Heart left ventricle (tissue), 16 donors: ENCODE measurements around the gene ZBTB42. TPM values are rescaled to one million over a fixed set of nuclear protein-coding genes. Genes with fewer than 3 reads are reported as not detected.

Source experiments
- ATAC-seq, 4 donors: fragments of 200-7000 bp; cut with Tn5 transposase; one replicate each; pipeline ENCODE4 v1.9.1; 2020 to 2022; ENCODE audit warnings: moderate library complexity in 4 of 4, mild to moderate bottlenecking in 3 of 4, moderate number of reproducible peaks in 1 of 4
- DNase-seq, 5 donors: peaks; one replicate each; pipeline ENCODE4 v3.0.0-alpha.2; 2020
- H3K27ac ChIP-seq, 12 donors: fragments of 200-600 bp; sonication (generic) in 4 of 12; one replicate each; pipeline versions ENCODE4 v1.5.0 to v1.8.0; 2016 to 2022; ENCODE audit warnings: mild to moderate bottlenecking in 2 of 12
- H3K27me3 ChIP-seq, 9 donors: fragments of 200-600 bp; sonication (generic) in 2 of 9; one replicate each; pipeline versions ENCODE4 v1.5.1 to v1.8.0; 2016 to 2022; ENCODE audit warnings: mild to moderate bottlenecking in 3 of 9
- H3K36me3 ChIP-seq, 9 donors: fragments of 200-600 bp; sonication (generic) in 2 of 9; one replicate each; pipeline versions ENCODE4 v1.5.0 to v1.8.0; 2018 to 2022; ENCODE audit warnings: mild to moderate bottlenecking in 2 of 9
- H3K4me1 ChIP-seq, 12 donors: fragments of 200-600 bp; sonication (generic) in 4 of 12; one replicate each; pipeline versions ENCODE4 v1.5.0 to v1.8.0; 2016 to 2022; ENCODE audit warnings: mild to moderate bottlenecking in 3 of 12
- H3K4me3 ChIP-seq, 12 donors: fragments of 200-600 bp; sonication (generic) in 4 of 12; one replicate each; pipeline versions ENCODE4 v1.5.0 to v1.8.0; 2017 to 2022; ENCODE audit warnings: mild to moderate bottlenecking in 9 of 12, moderate library complexity in 4 of 12
- H3K9me3 ChIP-seq, 12 donors: fragments of 200-600 bp; sonication (generic) in 4 of 12; one replicate each; pipeline versions ENCODE4 v1.5.0 to v1.8.0; 2016 to 2022; ENCODE audit warnings: mild to moderate bottlenecking in 1 of 12
- CTCF ChIP-seq, 12 donors: fragments of 200-600 bp; sonication (generic) in 4 of 12; IDR thresholded peaks; one replicate each; pipeline versions ENCODE4 v1.5.0 to v1.8.0; 2018 to 2022; ENCODE audit warnings: antibody characterized with exemption in 12 of 12, mild to moderate bottlenecking in 5 of 12
- POLR2A ChIP-seq, 2 donors: fragments of 450-650 bp; IDR thresholded peaks; one replicate each; pipeline ENCODE4 v1.6.1; 2017; ENCODE audit warnings: antibody characterized with exemption in 2 of 2, mild to moderate bottlenecking in 2 of 2, moderate library complexity in 2 of 2
- WGBS, 4 donors: extraction: QIAGEN DNeasy Blood & Tissue Kit in 2 of 4; methylation state at CpG; one replicate each; pipeline versions ENCODE4 v1.1.5 to v1.1.7; 2013 to 2018; 5-methylcytosine and 5-hydroxymethylcytosine counted together
- intact Hi-C, 10 donors: fragments of 100-400 bp; cut with DNase I; formaldehyde crosslinking; loops; one replicate each; pipeline versions ENCODE4 v1.11.1 to v1.14.2; 2022
- polyA plus RNA-seq, 2 donors: library from polyadenylated mRNA; stranded (reverse); fragments of 200-250 nt; gene quantifications; one replicate each; pipeline ENCODE4 v1.2.3, GENCODE V29; 2013
- total RNA-seq, 9 donors: library from RNA; depleted of rRNA in 2 of 9; stranded (reverse); fragments of >200 nt in 2 of 9; fragmentation: NEBNext Ultra II Directional in 3 of 9; extraction: Animal tissue kit (Norgen Biotek cat#: 25700) in 3 of 9; gene quantifications; one replicate each; pipeline versions ENCODE4 v1.1.0 to v1.2.4, GENCODE V29; 2016 to 2023
- donor health status: ischemic (EF 13 %, LVEDD 7.1; RV severe dilation, severe dysfunction).
- donor health status: healthy with polysubstance abuse.
- donor health status: DM: no; HTN: yes; CAD: no.
- donor health status: DM: no; HTN: no; CAD: no.
- donor health status: ischemic (EF 25% LVEDD 6.9; RV normal size, moderate dysfunction).
- donor health status: ischemic (EF 25% LVEDD 5.7; RV mildly dilated, moderate dysfunction).
- donor health status: healthy.
- donor health status: DM: yes; HTN: yes; CAD: no.
- donor health status: ischemic (EF 35%, LVEDD 5.7; RV mildly dilated, moderate dysfunction).
- donor health status: nonischemic (EF 11% LVEDD 7.7; RV severe dilation, severe dysfunction).
- donor health status: DM: yes; HTN: yes; CAD: no.
- donor health status: PGD.
- donor health status: ischemic (EF 29% LVEDD 5.4; RV normal size, mild dysfunction).
- donor health status: nonischemic (EF 23%, LVEDD 6.1; RV moderate dilation, normal function).

The ZBTB42 gene
- total and polyA plus RNA-seq, 11 donors: 4.2 to 12.9 (median 7.4) TPM

- Histone ChIP-seq H3K4me1 (peaks cover 7 to 60% (median 41%) of the 10 kb centered on the region in 12 donors), H3K4me3 (peak overlapping the region in 11 of 12 donors; percentile 51 to 87 (median 82)), H3K27me3 (no peaks in the 10 kb centered on the region), H3K9me3 (no peaks in the 10 kb centered on the region), H3K36me3 (no peaks in the 10 kb centered on the region), H3K27ac (peak overlapping the region; percentile 83 to 99 (median 95))
- TF ChIP-seq CTCF (IDR thresholded peaks at IDR 0.05) (peak; percentile 24 to 70 (median 41)), POLR2A (IDR thresholded peaks at IDR 0.05) (peak in 1 of 2 donors; percentile 57)
- 2 to 10% (median 6%) methylated on average over 27 to 83 of the region's 83 CpGs for WGBS, 4 donors
- DNase-seq (peak; percentile 93), ATAC-seq (peak; percentile 65 to 88 (median 76))
- intact Hi-C loops: no loop called here
Observed at GRCh38 chr14:104800015-104800770, 708 bp upstream of the ZBTB42 start.

- Histone ChIP-seq H3K9me3 (no peaks in the 10 kb centered on the region), H3K4me1 (peaks cover 7 to 58% (median 36%) of the 10 kb centered on the region in 12 donors), H3K36me3 (no peaks in the 10 kb centered on the region), H3K27me3 (no peaks in the 10 kb centered on the region), H3K4me3 (peak overlapping the region; percentile 60 to 87 (median 82)), H3K27ac (peak overlapping the region in 8 of 12 donors; percentile 75 to 96 (median 86))
- TF ChIP-seq POLR2A (IDR thresholded peaks at IDR 0.05): no peak
- TF ChIP-seq CTCF (IDR thresholded peaks at IDR 0.05): no peak
- 81 to 82% (median 81%) methylated on average over 33 to 45 of the region's 45 CpGs for WGBS, 4 donors
- ATAC-seq (no peak), DNase-seq (peak in 1 of 5 donors; percentile 52)
- intact Hi-C loops: no loop called here
Observed at GRCh38 chr14:104801520-104802393, 856 bp downstream of the ZBTB42 start.

GRCh38 chr14:104802394-104803184, 1.7 kb downstream of the ZBTB42 start:
- intact Hi-C loops: no loop called here
- Histone ChIP-seq H3K27me3 (no peaks in the 10 kb centered on the region), H3K27ac (no peak overlapping the region), H3K36me3 (no peaks in the 10 kb centered on the region), H3K4me3 (no peak overlapping the region), H3K4me1 (peaks cover 7 to 51% (median 28%) of the 10 kb centered on the region in 12 donors), H3K9me3 (no peaks in the 10 kb centered on the region)
- DNase-seq: peak in 1 of 5 donors; percentile 51
- 89 to 93% (median 92%) methylated on average over 18 to 20 of the region's 20 CpGs for WGBS, 4 donors
- no peak for ATAC-seq
- no peak for TF ChIP-seq POLR2A (IDR thresholded peaks at IDR 0.05)
- TF ChIP-seq CTCF (IDR thresholded peaks at IDR 0.05): no peak
